HEK293T (cell line): ENCODE data around the gene PLEKHM2.
"Not testable (repeated sequence)": the region's sequence is repeated elsewhere in the genome, so short reads cannot be mapped to it uniquely, and the experiment has no call there.

Experiments used
- CTCF ChIA-PET: fragments of 350-600 bp; formaldehyde crosslinking; extraction: SDS; loops from one replicate; lab custom pipeline; 2021; ENCODE audit warnings: antibody characterized with exemption, inconsistent platforms; lab: Yijun Ruan, JAX
- POLR2A ChIA-PET: fragments of 350-600 bp; formaldehyde crosslinking; extraction: SDS; loops from one replicate; lab custom pipeline; 2020; ENCODE audit warnings: antibody characterized with exemption, inconsistent platforms; lab: Yijun Ruan, JAX
- DNase-seq: peaks from one replicate; pipeline ENCODE4 v3.0.0; 2012; ENCODE audit warnings: mixed read lengths; ENCODE audit errors: extremely low spot score
- ARNT ChIP-seq: fragments of 450-650 bp; IDR thresholded peaks from 2 replicates; pipeline ENCODE4 v1.6.1; 2017; ENCODE audit warnings: mild to moderate bottlenecking
- BHLHE40 ChIP-seq: fragments of 450-650 bp; IDR thresholded peaks from 2 replicates; pipeline ENCODE4 v1.6.1; 2016; ENCODE audit warnings: mild to moderate bottlenecking, moderate library complexity, borderline replicate concordance
- CTBP1 ChIP-seq: fragments of 450-650 bp; IDR thresholded peaks from 2 replicates; pipeline ENCODE4 v1.6.1; 2016; ENCODE audit warnings: borderline replicate concordance
- ELF4 ChIP-seq: fragments of 450-650 bp; IDR thresholded peaks from 2 replicates; pipeline ENCODE4 v1.6.1; 2017; ENCODE audit warnings: antibody characterized with exemption
- FOXA1 ChIP-seq: fragments of 450-650 bp; IDR thresholded peaks from 2 replicates; pipeline ENCODE4 v1.6.1; 2016; ENCODE audit warnings: mild to moderate bottlenecking
- FOXK2 ChIP-seq: fragments of 450-650 bp; IDR thresholded peaks from 2 replicates; pipeline ENCODE4 v1.6.1; 2016; ENCODE audit warnings: mild to moderate bottlenecking
- FOXM1 ChIP-seq: fragments of 450-650 bp; IDR thresholded peaks from 2 replicates; pipeline ENCODE4 v1.6.1; 2017; ENCODE audit warnings: mild to moderate bottlenecking, borderline replicate concordance
- HDGF ChIP-seq: fragments of 450-650 bp; IDR thresholded peaks from 2 replicates; pipeline ENCODE4 v1.6.1; 2017; ENCODE audit warnings: antibody characterized with exemption, borderline replicate concordance
- L3MBTL2 ChIP-seq: fragments of 450-650 bp; conservative IDR thresholded peaks from 2 replicates; pipeline ENCODE4 v1.6.1; 2016; ENCODE audit warnings: mild to moderate bottlenecking
- LEF1 ChIP-seq: fragments of 450-650 bp; IDR thresholded peaks from 2 replicates; pipeline ENCODE4 v1.6.1; 2017; ENCODE audit warnings: mild to moderate bottlenecking, borderline replicate concordance
- NFRKB ChIP-seq: fragments of 450-650 bp; IDR thresholded peaks from 2 replicates; pipeline ENCODE4 v1.6.1; 2016; ENCODE audit warnings: mild to moderate bottlenecking, moderate library complexity
- SP1 ChIP-seq: fragments of 450-650 bp; IDR thresholded peaks from 2 replicates; pipeline ENCODE4 v1.6.1; 2017
- SUZ12 ChIP-seq: fragments of 450-650 bp; IDR thresholded peaks from 2 replicates; pipeline ENCODE4 v1.6.1; 2016; ENCODE audit warnings: mild to moderate bottlenecking
- TARDBP ChIP-seq: fragments of 450-650 bp; IDR thresholded peaks from 2 replicates; pipeline ENCODE4 v1.6.1; 2016
- ZNF384 ChIP-seq: fragments of 450-650 bp; IDR thresholded peaks from 2 replicates; pipeline ENCODE4 v1.6.1; 2016
- TF ChIP-seq, protein P1 (sequence below): fragments of 450-650 bp; IDR thresholded peaks from 2 replicates; pipeline ENCODE4 v1.6.1; 2016

Gene PLEKHM2

DNA sequence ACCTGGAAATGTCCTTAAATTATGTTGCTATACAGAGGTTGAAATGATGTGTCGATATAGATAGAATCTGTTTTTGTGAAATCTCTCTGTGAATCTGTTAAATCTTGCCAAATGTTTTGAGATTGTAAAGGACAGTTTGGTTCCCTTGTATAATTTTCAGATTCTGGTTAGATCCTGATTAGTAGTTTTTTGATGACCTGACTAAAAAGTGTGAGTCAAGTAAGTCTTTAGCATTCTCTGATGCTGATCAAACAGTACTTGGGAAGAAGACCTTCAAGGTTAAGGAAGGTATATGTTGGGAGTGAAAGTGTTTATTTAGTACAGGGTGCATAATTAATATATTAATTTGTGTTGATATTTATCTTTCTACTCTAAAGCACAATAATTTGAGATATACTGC lies 34.2 kb upstream of the PLEKHM2 start:
- TF ChIP-seq FOXM1 = no peak
- no peak for TF ChIP-seq FOXA1
- no peak for TF ChIP-seq SP1
- TF ChIP-seq ELF4 = no peak
- TF ChIP-seq TARDBP = no peak
- TF ChIP-seq, protein P1, sequence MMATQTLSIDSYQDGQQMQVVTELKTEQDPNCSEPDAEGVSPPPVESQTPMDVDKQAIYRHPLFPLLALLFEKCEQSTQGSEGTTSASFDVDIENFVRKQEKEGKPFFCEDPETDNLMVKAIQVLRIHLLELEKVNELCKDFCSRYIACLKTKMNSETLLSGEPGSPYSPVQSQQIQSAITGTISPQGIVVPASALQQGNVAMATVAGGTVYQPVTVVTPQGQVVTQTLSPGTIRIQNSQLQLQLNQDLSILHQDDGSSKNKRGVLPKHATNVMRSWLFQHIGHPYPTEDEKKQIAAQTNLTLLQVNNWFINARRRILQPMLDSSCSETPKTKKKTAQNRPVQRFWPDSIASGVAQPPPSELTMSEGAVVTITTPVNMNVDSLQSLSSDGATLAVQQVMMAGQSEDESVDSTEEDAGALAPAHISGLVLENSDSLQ = no peak
- no peak for TF ChIP-seq HDGF
- TF ChIP-seq ARNT = no peak
- no peak for TF ChIP-seq CTBP1
- TF ChIP-seq LEF1 = no peak
- no peak for TF ChIP-seq L3MBTL2
- no peak for DNase-seq
- CTCF ChIA-PET = no interaction called here
- POLR2A ChIA-PET = no interaction called here

DNA sequence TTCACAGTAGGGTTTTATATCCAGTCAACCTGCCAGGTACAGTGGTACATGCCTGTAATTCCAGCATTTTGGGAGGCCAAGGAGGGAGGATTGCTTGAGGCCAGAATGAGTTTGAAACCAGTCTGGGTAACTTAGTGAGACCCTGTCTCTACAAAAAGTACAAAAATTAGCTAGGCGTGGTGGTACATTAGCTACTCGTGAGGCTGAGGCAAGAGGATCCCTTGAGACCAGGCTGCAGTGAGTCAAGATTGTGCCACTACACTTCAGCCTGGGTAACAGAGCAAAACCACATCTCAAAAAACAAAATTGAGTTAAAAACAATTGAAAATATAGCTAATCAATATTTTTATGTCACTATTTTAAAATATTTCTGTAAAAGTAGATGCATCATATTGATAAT lies 33.7 kb upstream of the PLEKHM2 start:
- ChIA-PET CTCF (no interaction called here), POLR2A (no interaction called here)
- no peak for TF ChIP-seq LEF1
- TF ChIP-seq, protein P1 = no peak
- no peak for TF ChIP-seq BHLHE40
- TF ChIP-seq HDGF = no peak
- DNase-seq = no peak

GRCh38 chr1:15652130-15652529 lies 32.0 kb upstream of the PLEKHM2 start:
- DNase-seq, POLR2A ChIA-PET, CTCF ChIA-PET: not testable (repeated sequence)

DNA sequence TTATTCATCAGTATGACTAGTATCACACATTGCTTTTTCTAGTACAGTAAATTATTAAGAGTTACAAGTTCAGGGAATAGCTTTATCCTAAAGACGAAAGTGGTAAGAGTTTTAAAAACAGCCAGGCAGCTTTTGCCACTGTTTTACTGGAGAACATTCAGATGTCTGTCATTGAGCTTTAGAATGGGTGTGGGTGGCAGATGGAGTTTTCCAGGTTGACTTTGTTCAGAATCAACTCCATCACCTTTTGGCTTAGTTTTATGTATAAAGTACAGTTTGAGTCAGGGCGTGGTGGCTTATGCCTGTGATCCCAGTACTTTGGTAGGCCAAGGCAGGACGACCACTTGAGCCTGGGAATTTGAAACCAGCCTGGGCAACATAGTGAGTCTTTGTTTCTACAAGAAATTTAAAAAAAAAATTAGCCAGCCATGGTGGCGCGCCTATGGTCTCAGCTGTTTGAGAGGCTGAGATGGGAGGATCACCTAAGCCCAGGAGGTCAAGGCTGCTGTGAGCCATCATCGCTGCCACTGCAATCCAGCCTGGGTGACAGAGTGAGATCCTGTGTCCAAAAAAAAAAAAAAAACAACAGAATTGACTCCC lies 29.9 kb upstream of the PLEKHM2 start:
- DNase-seq = no peak
- ChIA-PET POLR2A (interaction anchor here (1.1 kb wide), 1 partner anchor 36 kb away, joined by 3 read pairs; no protein-coding TSS in a partner anchor), CTCF (no interaction called here)
- TF ChIP-seq ZNF384 (no peak), HDGF (no peak), NFRKB (no peak), SUZ12 (no peak), LEF1 (no peak), ARNT (no peak), CTBP1 (no peak), FOXK2 (no peak), BHLHE40 (no peak), FOXM1 (no peak), TARDBP (no peak), L3MBTL2 (no peak), ELF4 (no peak), FOXA1 (no peak), SP1 (no peak)
- TF ChIP-seq, protein P1 = no peak

DNA sequence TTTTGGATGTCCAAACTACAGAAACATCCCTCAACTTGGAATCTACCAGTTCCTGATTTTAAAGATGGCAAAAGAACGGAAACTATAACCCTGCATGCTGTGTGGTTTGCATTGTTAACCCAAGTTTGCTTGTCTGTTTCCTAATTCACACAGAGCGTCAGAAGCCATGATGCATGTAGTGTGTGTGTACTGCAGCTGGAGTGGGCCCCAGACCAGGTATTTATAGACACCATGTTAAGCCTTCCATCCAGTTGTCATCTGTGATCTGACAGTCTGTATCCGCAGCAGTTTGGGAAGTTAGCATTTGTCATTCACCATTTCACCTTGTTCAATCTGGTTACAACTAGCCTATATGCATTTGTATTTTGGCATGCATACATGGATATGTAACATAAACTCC lies 27.7 kb upstream of the PLEKHM2 start:
- POLR2A ChIA-PET = no interaction called here
- TF ChIP-seq NFRKB = no peak
- TF ChIP-seq FOXK2 = no peak
- no peak for TF ChIP-seq FOXA1
- TF ChIP-seq TARDBP = no peak
- TF ChIP-seq, protein P1 = no peak
- TF ChIP-seq CTBP1 = no peak
- TF ChIP-seq ELF4 = no peak
- TF ChIP-seq SUZ12 = no peak
- TF ChIP-seq FOXM1 = no peak
- no peak for TF ChIP-seq BHLHE40
- TF ChIP-seq LEF1 = no peak
- TF ChIP-seq ARNT = no peak
- TF ChIP-seq HDGF = no peak
- TF ChIP-seq ZNF384 = no peak
- TF ChIP-seq L3MBTL2 = no peak
- TF ChIP-seq SP1 = no peak
- CTCF ChIA-PET = no interaction called here
- DNase-seq = no peak

DNA sequence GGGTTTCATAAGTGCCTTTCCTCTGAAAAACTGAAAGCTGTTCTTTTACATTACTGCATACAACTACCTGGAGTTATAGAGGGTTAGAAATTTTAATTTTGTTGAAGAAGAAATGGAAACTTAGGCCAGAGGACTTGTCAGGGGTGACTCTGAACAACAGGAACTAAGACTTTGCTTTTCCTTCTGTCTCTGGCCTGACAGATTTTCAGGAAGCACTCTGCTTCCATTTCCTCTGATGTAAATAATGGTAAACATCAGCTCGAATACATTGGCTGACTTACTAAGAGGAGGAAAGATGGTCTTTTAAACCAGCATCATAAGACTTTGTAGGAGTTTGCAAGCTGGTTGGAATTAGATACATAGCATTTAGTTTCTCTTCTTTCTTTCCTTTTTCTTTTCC lies 27.1 kb upstream of the PLEKHM2 start:
- TF ChIP-seq L3MBTL2 (no peak), FOXK2 (no peak), FOXM1 (no peak), NFRKB (no peak), ARNT (no peak), BHLHE40 (no peak), LEF1 (no peak), ELF4 (no peak), HDGF (no peak), TARDBP (no peak), SP1 (no peak), FOXA1 (no peak)
- TF ChIP-seq, protein P1 = no peak
- no peak for DNase-seq
- CTCF ChIA-PET = no interaction called here
- POLR2A ChIA-PET = no interaction called here
